Neural cell (in vitro differentiated cells): ENCODE results near the gene TIMM44.

Source experiments
- EZH2 ChIP-seq: fragments of 200-600, 300-800 bp; shearing (Covaris generic), sonication (generic); IDR thresholded peaks from 2 replicates; pipeline ENCODE4 v1.6.1; 2014; ENCODE audit warnings: antibody characterized with exemption, low read length, borderline replicate concordance, mild to moderate bottlenecking; ENCODE audit not compliant: insufficient read depth, poor library complexity, severe bottlenecking
- POLR2AphosphoS5 ChIP-seq: IDR thresholded peaks from 2 replicates; pipeline ENCODE4 v1.6.1; 2012
- TAF1 ChIP-seq: IDR thresholded peaks from 2 replicates; pipeline ENCODE4 v1.6.1; 2012; ENCODE audit warnings: low read depth
- TF ChIP-seq, protein P1 (sequence below): fragments of 450-650 bp; IDR thresholded peaks from 2 replicates; pipeline ENCODE4 v1.5.1; 2014; ENCODE audit warnings: antibody characterized with exemption, mild to moderate bottlenecking, moderate library complexity; ENCODE audit not compliant: poor library complexity, severe bottlenecking

DNA sequence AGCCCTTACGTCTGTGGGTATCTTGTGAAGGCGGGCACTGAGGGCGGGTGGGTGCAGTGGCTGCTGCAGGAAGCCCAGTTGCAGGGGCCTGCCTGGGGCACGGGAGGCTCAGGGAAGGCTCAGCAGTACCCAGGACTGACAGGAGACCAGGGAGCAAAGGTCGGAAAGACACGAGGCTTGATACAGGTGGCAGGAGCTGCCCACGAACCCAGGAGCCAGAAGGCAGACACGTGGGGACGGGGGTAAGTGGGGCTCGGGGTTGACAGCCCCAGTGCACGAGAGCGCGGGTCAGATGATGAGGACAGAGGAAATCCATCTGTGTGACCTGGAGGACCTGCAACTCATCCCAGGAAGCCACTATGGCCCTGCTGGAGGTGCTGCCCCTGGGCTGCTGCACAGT is 36.7 kb upstream of the TIMM44 start:
- TF ChIP-seq, protein P1, sequence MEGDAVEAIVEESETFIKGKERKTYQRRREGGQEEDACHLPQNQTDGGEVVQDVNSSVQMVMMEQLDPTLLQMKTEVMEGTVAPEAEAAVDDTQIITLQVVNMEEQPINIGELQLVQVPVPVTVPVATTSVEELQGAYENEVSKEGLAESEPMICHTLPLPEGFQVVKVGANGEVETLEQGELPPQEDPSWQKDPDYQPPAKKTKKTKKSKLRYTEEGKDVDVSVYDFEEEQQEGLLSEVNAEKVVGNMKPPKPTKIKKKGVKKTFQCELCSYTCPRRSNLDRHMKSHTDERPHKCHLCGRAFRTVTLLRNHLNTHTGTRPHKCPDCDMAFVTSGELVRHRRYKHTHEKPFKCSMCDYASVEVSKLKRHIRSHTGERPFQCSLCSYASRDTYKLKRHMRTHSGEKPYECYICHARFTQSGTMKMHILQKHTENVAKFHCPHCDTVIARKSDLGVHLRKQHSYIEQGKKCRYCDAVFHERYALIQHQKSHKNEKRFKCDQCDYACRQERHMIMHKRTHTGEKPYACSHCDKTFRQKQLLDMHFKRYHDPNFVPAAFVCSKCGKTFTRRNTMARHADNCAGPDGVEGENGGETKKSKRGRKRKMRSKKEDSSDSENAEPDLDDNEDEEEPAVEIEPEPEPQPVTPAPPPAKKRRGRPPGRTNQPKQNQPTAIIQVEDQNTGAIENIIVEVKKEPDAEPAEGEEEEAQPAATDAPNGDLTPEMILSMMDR = no peak
- TF ChIP-seq POLR2AphosphoS5 = no peak
- TF ChIP-seq EZH2 = no peak
- no peak for TF ChIP-seq TAF1
